Measurements from ENCODE around the gene CATSPERZ. TPM values are rescaled to one million over a fixed set of nuclear protein-coding genes. Genes with fewer than 3 reads are reported as not detected.

CATSPERZ gene
- total and polyA plus RNA-seq, 9 of the 15 experiments (the other 6 are each of a cell fraction or from before 2014, with no cell fraction given) = 0.86 to 8.5 (median 3.5) TPM

- TF ChIP-seq ATF6 (CRISPR knock-in tag; IDR thresholded peaks at IDR 0.05) (peak; percentile 80; the same call in 1 of the 2 replicates), PREB (CRISPR knock-in tag; IDR thresholded peaks at IDR 0.05) (peak; percentile 88), MAFG (tag; conservative IDR thresholded peaks at IDR 0.05) (no peak), ZBTB43 (CRISPR knock-in tag; IDR thresholded peaks at IDR 0.05) (no peak), TEAD2 (tag; IDR thresholded peaks at IDR 0.05) (no peak), POLR2A (conservative IDR thresholded peaks at IDR 0.05) (peak; percentile 77), SRSF9 (IDR thresholded peaks at IDR 0.05; ENCODE audit: borderline replicate concordance, low read depth, low read length) (no peak), XRCC4 (IDR thresholded peaks at IDR 0.05; ENCODE audit: extremely low read depth, insufficient read depth, insufficient read length) (no peak), ZNF764 (CRISPR knock-in tag; IDR thresholded peaks at IDR 0.05; ENCODE audit: low read depth) (no peak), TEAD4 (IDR thresholded peaks at IDR 0.05; ENCODE audit: low read length) (no peak), TEAD4 (CRISPR knock-in tag; IDR thresholded peaks at IDR 0.05; ENCODE audit: borderline replicate concordance) (no peak), RNF2 (IDR thresholded peaks at IDR 0.05) (no peak), U2AF2 (optimal IDR thresholded peaks at IDR 0.05; ENCODE audit: low read depth, low read length) (no peak), RCOR1 (IDR thresholded peaks at IDR 0.05; ENCODE audit: borderline replicate concordance in 1 of 2, low read depth in 2 of 2, low read length in 2 of 2) (peak in 1 of 2 experiments; percentile 40; a peak in 2 of 4 replicates), SPI1 (IDR thresholded peaks at IDR 0.05; ENCODE audit: borderline replicate concordance, low read depth, low read length) (peak; percentile 57; the same call in 1 of the 2 replicates), HDAC3 (IDR thresholded peaks at IDR 0.05; ENCODE audit: borderline replicate concordance, partially characterized antibody) (peak; percentile 7), MYNN (IDR thresholded peaks at IDR 0.05) (0 out of 2 replicates have a peak, but pooled peaks have one; percentile 7), MYNN (CRISPR knock-in tag; IDR thresholded peaks at IDR 0.05) (no peak), VEZF1 (CRISPR knock-in tag; IDR thresholded peaks at IDR 0.05) (peak; percentile 90), GTF2E2 (tag; IDR thresholded peaks at IDR 0.05) (peak; percentile 90; the same call in 1 of the 2 replicates), NRF1 (conservative IDR thresholded peaks at IDR 0.05 in 1 of 2, IDR thresholded peaks at IDR 0.05 in 1 of 2) (peak; percentile 95 to 96), NELFE (IDR thresholded peaks at IDR 0.05; ENCODE audit: insufficient read depth, insufficient read length) (no peak)
These were observed 30.5 kb upstream of the CATSPERZ start (continued) for GRCh38 chr11:64269540-64270220.
